Measurements from ENCODE around the gene SSPN. TPM values are rescaled to one million over a fixed set of nuclear protein-coding genes. Genes with fewer than 3 reads are reported as not detected.

SSPN gene
- total RNA-seq, 8 experiments from 2014 or later, result 0.54 to 17.3 (median 1.9) TPM

GRCh38 chr12:26265606-26266005, 70.2 kb downstream of the SSPN start:
- no peak overlapping the region for H3K27ac ChIP-seq
- ATAC-seq (replicated peaks in 6 of 8), result no peak
- H3K4me1 ChIP-seq (replicated peaks in 1 of 2), result peaks cover 0 to 5% of the 10 kb centered on the region in 2 donors
- in situ Hi-C loops (cut with MboI; ENCODE audit: low pct_unique_long_range_greater_than_20kb in 2 of 9, low sequenced_read_pairs in 9 of 9, unreplicated experiment in 9 of 9), result no loop called here
- no peak overlapping the region for H3K4me3 ChIP-seq

DNA sequence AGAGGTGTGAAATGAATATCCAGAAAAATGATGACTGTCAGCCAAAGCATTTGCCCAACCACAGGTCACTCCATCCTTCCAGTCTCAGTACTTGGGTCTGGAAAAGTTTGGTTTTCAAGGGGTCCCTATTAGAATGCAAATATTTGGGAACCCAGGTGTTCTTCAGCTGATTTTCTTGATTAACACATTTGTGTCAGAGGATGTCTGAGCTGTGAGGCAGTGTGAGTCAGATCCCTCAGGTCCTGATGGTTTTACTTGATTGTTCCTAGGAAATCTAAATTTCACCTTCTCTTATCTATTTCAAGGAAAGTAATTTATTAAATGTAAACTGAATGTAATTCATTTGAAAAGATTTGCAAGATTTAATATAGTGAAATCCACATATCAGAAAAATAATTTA, 71.5 kb downstream of the SSPN start:
- in situ Hi-C loops (cut with MboI; ENCODE audit: low pct_unique_long_range_greater_than_20kb in 2 of 9, low sequenced_read_pairs in 9 of 9, unreplicated experiment in 9 of 9), result no loop called here
- no peak overlapping the region for H3K27ac ChIP-seq
- peaks cover 0 to 5% of the 10 kb centered on the region in 2 donors for H3K4me1 ChIP-seq (replicated peaks in 1 of 2)
- no peak overlapping the region for H3K4me3 ChIP-seq
- ATAC-seq (replicated peaks in 6 of 8), result no peak

- Histone ChIP-seq H3K4me3 (no peak overlapping the region), H3K4me1 (replicated peaks in 1 of 2) (peaks cover 0 to 5% of the 10 kb centered on the region in 2 donors), H3K27ac (no peak overlapping the region)
- ATAC-seq (replicated peaks in 6 of 8), result no peak
- in situ Hi-C loops (cut with MboI; ENCODE audit: low pct_unique_long_range_greater_than_20kb in 2 of 9, low sequenced_read_pairs in 9 of 9, unreplicated experiment in 9 of 9), result no loop called here
- WGBS, 10 experiments, result 0 to 100% (median 56%) methylated on average over 1 of the region's 2 CpGs; no CpG with 5 or more reads in 3 of the 10 experiments
Measured at GRCh38 chr12:26268841-26269561, 73.6 kb downstream of the SSPN start.

DNA sequence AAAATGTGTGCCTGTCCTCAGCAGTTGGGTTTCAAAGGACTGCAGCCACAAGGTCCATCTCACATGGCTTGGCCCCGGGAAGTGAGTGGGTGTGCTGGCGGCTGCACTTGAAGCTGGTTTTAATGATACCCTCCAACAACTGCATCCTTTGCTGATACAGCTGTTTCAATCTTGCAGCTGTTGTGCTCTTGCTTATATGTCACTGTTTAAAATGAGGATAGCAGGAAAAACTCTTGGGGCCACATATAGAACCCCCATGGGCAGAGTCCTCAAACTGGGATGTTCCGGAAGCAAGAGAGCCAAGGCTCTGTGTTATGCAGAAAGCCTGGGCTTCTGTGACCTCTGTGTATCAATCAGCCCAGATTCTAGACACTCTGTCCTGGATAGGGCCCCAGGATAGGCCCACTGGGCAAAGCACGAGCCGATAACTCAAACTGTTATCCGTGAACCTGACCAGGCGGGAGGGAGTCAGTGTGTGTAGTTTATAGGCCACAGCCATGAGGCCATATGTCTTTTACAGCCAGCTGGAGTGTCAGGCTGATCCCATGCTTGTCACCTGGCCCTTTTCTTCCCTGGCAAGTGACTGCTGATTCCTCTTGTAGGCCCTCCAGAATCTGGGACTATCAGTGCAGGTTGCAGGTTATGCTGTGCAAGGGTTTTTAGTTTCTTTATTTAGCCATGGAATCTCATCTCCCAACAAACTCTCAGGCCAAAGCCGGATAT, 74.3 kb downstream of the SSPN start:
- in situ Hi-C loops (cut with MboI; ENCODE audit: low pct_unique_long_range_greater_than_20kb in 2 of 9, low sequenced_read_pairs in 9 of 9, unreplicated experiment in 9 of 9), result no loop called here
- Histone ChIP-seq H3K4me1 (replicated peaks in 1 of 2) (peaks cover 0 to 5% of the 10 kb centered on the region in 2 donors), H3K27ac (no peak overlapping the region), H3K4me3 (no peak overlapping the region)
- WGBS, 10 experiments, result 31 to 100% (median 73%) methylated on average over 1 to 7 of the region's 8 CpGs; no CpG with 5 or more reads in 3 of the 10 experiments
- ATAC-seq (replicated peaks in 6 of 8), result no peak

- WGBS, 10 experiments, result 40 to 100% (median 85%) methylated on average over 1 to 2 of the region's 2 CpGs; no CpG with 5 or more reads in 1 of the 10 experiments
- no peak overlapping the region for H3K27ac ChIP-seq
Measured at GRCh38 chr12:26271024-26271423, 75.7 kb downstream of the SSPN start.

DNA sequence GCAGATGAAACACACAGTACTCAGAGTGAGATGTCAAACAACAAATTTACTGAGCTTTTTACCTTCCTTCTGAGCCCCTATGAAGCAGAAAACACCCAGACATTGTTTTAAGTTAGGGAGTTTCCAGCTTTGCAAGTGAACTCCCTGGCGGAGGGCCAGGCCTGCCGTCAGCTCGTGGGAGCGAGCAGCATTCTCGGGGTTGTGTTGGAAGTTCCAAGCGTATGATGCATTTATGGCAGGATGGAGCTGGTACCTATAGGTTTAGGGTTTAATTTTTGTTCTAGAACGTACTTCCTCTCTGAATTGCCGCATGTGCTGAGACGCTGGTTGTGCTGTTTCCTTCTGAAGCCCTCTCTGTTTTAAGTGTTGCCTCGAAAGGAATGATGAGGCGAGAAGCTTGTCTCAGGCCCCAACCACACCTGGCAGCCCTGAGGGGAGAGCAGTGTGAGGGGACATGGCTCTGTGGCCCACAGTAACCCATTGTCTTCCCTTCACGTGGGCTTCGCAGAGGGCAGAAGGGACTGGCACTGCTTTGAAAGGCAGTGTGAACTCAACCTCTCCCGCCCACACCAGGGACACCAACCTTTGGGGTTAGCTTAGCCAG, 76.6 kb downstream of the SSPN start:
- ATAC-seq (replicated peaks in 6 of 8), result peak in 1 of 8 experiments; percentile 33
- no peak overlapping the region for H3K27ac ChIP-seq
- no peak overlapping the region for H3K4me3 ChIP-seq
- H3K4me1 ChIP-seq (replicated peaks in 1 of 2), result peaks cover 0 to 10% of the 10 kb centered on the region in 2 donors
- in situ Hi-C loops (cut with MboI; ENCODE audit: low pct_unique_long_range_greater_than_20kb in 2 of 9, low sequenced_read_pairs in 9 of 9, unreplicated experiment in 9 of 9), result no loop called here
- 32 to 96% (median 79%) methylated on average over 2 to 13 of the region's 14 CpGs; no CpG with 5 or more reads in 2 of the 10 experiments for WGBS, 10 experiments

More at GRCh38 chr12:26271024-26271423, 75.7 kb downstream of the SSPN start:
- Histone ChIP-seq H3K4me1 (replicated peaks in 1 of 2) (peaks cover 0 to 10% of the 10 kb centered on the region in 2 donors), H3K4me3 (no peak overlapping the region)
- in situ Hi-C loops (cut with MboI; ENCODE audit: low pct_unique_long_range_greater_than_20kb in 2 of 9, low sequenced_read_pairs in 9 of 9, unreplicated experiment in 9 of 9), result no loop called here
- ATAC-seq (replicated peaks in 6 of 8), result no peak

GRCh38 chr12:26272851-26273250, 77.5 kb downstream of the SSPN start:
- no peak for ATAC-seq (replicated peaks in 6 of 8)
- Histone ChIP-seq H3K4me3 (no peak overlapping the region), H3K27ac (no peak overlapping the region), H3K4me1 (replicated peaks in 1 of 2) (peaks cover 0 to 10% of the 10 kb centered on the region in 2 donors)
- in situ Hi-C loops (cut with MboI; ENCODE audit: low pct_unique_long_range_greater_than_20kb in 2 of 9, low sequenced_read_pairs in 9 of 9, unreplicated experiment in 9 of 9), result no loop called here
- 86 to 100% (median 94%) methylated on average over 1 to 2 of the region's 2 CpGs; no CpG with 5 or more reads in 7 of the 10 experiments for WGBS, 10 experiments

- Histone ChIP-seq H3K4me3 (no peak overlapping the region), H3K27ac (no peak overlapping the region), H3K4me1 (replicated peaks in 1 of 2) (peaks cover 0 to 6% of the 10 kb centered on the region in 2 donors)
- ATAC-seq (replicated peaks in 6 of 8), result no peak
- in situ Hi-C loops (cut with MboI; ENCODE audit: low pct_unique_long_range_greater_than_20kb in 2 of 9, low sequenced_read_pairs in 9 of 9, unreplicated experiment in 9 of 9), result no loop called here
- whole genome bisulfite sequencing, 10 experiments, result 0 to 80% (median 60%) methylated on average over 1 to 5 of the region's 6 CpGs; no CpG with 5 or more reads in 2 of the 10 experiments
Measured at GRCh38 chr12:26273811-26274210, 78.4 kb downstream of the SSPN start.

DNA sequence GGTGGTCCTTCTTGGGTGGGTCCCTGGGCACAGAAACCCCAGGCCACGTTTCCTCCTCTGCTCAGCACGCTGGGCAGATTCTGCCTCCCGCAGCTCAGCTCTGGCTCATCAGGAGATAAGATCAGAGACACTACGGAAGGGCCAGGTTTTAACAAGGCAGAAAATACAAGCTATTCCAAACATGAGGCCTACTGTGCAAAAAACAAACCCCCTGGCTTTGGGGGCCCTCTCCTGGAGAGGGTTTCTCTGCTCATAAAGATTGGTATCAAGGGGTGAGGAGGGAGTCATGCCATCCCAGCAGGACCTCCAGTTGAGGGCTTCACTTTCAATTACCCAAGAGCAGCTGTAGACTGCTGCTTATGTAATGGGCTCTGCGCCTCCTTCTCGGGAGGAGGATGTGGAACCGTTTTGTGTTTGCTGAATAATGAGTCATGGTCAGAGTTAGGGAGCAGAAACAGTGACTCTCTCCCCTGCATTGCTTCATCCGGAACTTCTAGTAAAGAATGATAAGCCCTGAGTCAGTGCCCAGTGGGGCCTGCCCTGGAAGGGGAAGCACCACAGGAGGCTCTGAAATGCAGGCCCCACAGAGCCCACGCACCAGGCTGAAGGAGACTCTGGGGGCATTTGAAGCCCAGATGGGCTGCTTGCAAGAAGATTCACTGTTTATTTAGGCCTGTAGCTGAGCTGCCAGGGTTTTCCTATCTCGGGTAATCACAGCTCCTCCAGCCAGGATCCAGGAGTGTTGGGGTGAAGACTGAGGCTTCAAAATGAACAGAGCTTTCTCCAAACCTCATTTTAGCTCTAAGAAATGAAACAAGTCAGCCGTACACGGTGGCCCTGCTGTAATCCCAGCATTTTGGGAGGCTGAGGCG, 79.3 kb downstream of the SSPN start:
- in situ Hi-C loops (cut with MboI; ENCODE audit: low pct_unique_long_range_greater_than_20kb in 2 of 9, low sequenced_read_pairs in 9 of 9, unreplicated experiment in 9 of 9), result no loop called here
- H3K4me3 ChIP-seq, result no peak overlapping the region
- H3K4me1 ChIP-seq (replicated peaks in 1 of 2), result peaks cover 0 to 5% of the 10 kb centered on the region in 2 donors
- H3K27ac ChIP-seq, result no peak overlapping the region
- WGBS, 10 experiments, result 10 to 76% (median 44%) methylated on average over 2 to 9 of the region's 13 CpGs
- ATAC-seq (replicated peaks in 6 of 8), result peak; percentile 89 to 98 (median 95)

DNA sequence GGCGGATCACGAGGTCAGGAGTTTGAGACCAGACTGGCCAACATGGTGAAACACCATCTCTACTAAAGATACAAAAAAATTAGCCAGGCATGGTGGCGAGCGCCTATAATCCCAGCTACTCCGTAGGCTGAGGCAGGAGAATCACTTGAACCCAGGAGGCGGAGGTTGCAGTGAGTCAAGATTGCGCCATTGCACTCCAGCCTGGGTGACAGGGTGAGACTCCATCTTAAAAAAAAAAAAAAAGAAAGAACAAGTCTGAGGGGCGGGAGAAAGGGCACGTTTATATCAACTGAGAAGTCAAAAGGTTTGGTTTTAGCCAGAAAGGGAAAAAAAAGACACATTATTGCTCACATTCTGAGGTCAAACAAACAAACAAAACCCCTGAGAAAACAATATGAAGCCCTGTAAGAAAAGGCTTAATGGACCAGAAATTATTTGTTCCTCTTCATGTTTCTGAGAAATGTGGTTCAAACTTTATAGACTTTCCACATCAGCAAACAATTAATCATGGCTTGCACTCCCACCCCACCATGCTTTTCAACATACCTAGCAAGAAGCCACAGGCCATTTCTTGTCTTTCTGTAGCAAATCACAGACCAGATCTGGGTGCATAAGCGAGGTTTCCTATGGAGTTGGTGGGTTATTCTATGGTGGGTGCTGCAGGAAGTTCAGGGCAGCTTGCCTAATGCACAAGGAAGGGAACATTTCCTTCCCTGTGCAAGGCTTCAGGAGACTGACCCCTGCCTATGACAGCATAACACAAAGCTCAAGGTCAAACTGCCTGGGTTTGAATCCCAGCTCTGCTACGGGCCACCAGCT, 80.1 kb downstream of the SSPN start:
- Histone ChIP-seq H3K4me1 (replicated peaks in 1 of 2) (peaks cover 0 to 5% of the 10 kb centered on the region in 2 donors), H3K4me3 (no peak overlapping the region), H3K27ac (no peak overlapping the region)
- ATAC-seq (replicated peaks in 6 of 8), result peak in 3 of 8 experiments; percentile 9 to 45 (median 16)
- WGBS, 10 experiments, result 27 to 87% (median 69%) methylated on average over 2 to 9 of the region's 11 CpGs
- in situ Hi-C loops (cut with MboI; ENCODE audit: low pct_unique_long_range_greater_than_20kb in 2 of 9, low sequenced_read_pairs in 9 of 9, unreplicated experiment in 9 of 9), result no loop called here

DNA sequence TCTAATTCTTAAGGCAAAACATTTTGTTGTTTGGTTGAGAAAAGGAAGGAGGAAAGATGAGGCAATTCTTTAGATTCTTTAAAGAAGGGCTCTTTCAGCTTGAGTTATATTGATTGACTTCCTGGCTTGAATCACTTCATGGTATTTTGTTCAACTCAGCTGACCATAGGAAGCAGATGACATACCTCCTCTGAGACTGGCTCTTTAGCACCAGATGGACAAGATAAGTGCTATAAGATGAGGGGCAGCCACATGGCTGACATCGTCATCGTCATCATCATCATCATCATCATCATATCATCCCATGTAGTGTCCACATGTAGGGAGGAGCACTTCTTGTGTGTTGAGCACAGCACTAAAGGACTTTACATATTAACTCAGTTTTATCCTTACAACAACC, 81.3 kb downstream of the SSPN start:
- Histone ChIP-seq H3K4me1 (replicated peaks in 1 of 2) (peaks cover 2 to 5% of the 10 kb centered on the region in 2 donors), H3K27ac (no peak overlapping the region), H3K4me3 (no peak overlapping the region)
- in situ Hi-C loops (cut with MboI; ENCODE audit: low pct_unique_long_range_greater_than_20kb in 2 of 9, low sequenced_read_pairs in 9 of 9, unreplicated experiment in 9 of 9), result no loop called here
- ATAC-seq (replicated peaks in 6 of 8), result no peak
- WGBS, 10 experiments, result 78 to 100% (median 93%) methylated on average over 1 to 2 of the region's 2 CpGs; no CpG with 5 or more reads in 7 of the 10 experiments
